ENCODE results near the gene ITGB6. TPM values are rescaled to one million over a fixed set of nuclear protein-coding genes. Genes with fewer than 3 reads are reported as not detected.

The ITGB6 gene
- total and polyA plus RNA-seq, 2 donors from 2014 or later, result 13.4 to 302 TPM

DNA sequence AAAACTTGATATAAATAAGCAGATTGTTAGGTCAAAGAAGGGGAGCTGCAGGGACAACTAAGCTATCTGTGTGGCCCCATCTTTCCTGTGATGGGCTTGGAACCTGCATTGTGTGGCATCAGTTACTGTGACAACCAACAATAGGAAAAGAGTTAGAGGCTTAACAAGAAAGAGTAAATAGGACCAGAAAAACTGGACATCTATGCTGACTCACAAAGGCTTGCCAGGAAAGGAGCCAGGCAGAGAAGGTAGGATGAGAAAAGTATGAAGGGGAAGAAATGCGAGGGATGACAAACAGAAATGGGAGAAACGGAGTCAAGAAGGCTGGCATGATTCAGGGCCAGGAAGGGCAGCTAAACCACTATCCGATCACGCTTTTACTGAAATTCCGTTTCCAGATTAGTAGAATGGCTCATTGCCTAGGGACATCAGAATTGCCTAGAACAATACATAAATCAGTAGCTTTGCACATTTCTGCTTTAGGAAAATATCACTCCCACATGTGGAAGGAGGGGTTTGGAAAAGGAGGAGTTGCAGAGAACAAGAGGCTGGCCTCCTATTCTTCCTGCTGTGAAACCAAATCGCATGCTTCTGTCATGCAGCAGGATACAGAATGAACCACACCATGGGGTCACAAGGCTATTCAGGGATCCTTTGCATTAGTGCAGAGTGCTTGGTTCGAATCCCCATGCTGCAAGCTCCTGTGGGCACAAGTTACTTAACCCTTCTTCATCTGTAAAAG lies 144.9 kb downstream of the ITGB6 start:
- Histone ChIP-seq H3K4me1 (ENCODE audit: control insufficient read depth in 2 of 3, insufficient read depth in 2 of 3, low read depth in 1 of 3, low read length in 3 of 3) (peaks cover 0 to 6% (median 4%) of the 10 kb centered on the region in 3 donors), H3K27me3 (ENCODE audit: control insufficient read depth, insufficient read depth, low read length) (no peaks in the 10 kb centered on the region), H3K9me3 (ENCODE audit: control insufficient read depth in 2 of 3, insufficient read depth in 1 of 3, low read length in 3 of 3) (no peaks in the 10 kb centered on the region), H3K36me3 (ENCODE audit: control insufficient read depth in 2 of 3, insufficient read depth in 3 of 3, low read length in 3 of 3) (no peaks in the 10 kb centered on the region), H3K9ac (ENCODE audit: low read length in 3 of 3) (no peak overlapping the region), H3K27ac (ENCODE audit: low read depth in 2 of 2, low read length in 2 of 2) (no peak overlapping the region), H3K4me3 (ENCODE audit: low read length in 3 of 3) (no peak overlapping the region)
- TF ChIP-seq, protein P1, sequence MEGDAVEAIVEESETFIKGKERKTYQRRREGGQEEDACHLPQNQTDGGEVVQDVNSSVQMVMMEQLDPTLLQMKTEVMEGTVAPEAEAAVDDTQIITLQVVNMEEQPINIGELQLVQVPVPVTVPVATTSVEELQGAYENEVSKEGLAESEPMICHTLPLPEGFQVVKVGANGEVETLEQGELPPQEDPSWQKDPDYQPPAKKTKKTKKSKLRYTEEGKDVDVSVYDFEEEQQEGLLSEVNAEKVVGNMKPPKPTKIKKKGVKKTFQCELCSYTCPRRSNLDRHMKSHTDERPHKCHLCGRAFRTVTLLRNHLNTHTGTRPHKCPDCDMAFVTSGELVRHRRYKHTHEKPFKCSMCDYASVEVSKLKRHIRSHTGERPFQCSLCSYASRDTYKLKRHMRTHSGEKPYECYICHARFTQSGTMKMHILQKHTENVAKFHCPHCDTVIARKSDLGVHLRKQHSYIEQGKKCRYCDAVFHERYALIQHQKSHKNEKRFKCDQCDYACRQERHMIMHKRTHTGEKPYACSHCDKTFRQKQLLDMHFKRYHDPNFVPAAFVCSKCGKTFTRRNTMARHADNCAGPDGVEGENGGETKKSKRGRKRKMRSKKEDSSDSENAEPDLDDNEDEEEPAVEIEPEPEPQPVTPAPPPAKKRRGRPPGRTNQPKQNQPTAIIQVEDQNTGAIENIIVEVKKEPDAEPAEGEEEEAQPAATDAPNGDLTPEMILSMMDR (IDR thresholded peaks at IDR 0.05; ENCODE audit: borderline replicate concordance, extremely low read depth, insufficient read depth), result no peak
- intact Hi-C loops (cut with DNase I), result no loop called here
- FAIRE-seq (no peak), DNase-seq (peak in 3 of 5 donors; percentile 41 to 86 (median 74))

DNA sequence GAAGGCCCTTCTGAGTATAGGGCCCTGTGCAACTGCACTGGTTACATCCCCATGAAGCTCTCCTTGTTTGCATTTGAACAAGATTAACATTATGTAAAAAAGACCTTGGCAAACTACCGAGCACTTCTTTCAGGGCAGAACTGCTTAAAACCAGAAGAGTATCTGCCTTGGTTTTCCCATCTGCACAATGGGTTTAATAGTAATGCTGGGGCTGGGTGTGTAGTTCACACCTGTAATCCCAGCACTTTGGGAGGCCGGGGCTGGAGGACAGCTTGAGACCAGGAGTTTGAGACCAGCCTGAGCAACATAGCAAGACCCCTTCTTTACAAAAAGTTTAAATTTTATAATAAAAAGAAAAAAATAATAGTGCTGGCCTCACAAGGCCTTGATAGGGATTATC lies 146.1 kb downstream of the ITGB6 start:
- H3K4me1 ChIP-seq (ENCODE audit: control insufficient read depth in 2 of 3, insufficient read depth in 2 of 3, low read depth in 1 of 3, low read length in 3 of 3), result peaks cover 0 to 6% (median 4%) of the 10 kb centered on the region in 3 donors
- H3K27me3 ChIP-seq (ENCODE audit: control insufficient read depth, insufficient read depth, low read length), result no peaks in the 10 kb centered on the region
- no peaks in the 10 kb centered on the region for H3K36me3 ChIP-seq (ENCODE audit: control insufficient read depth in 2 of 3, insufficient read depth in 3 of 3, low read length in 3 of 3)
- intact Hi-C loops (cut with DNase I), result no loop called here
- TF ChIP-seq, protein P1 (IDR thresholded peaks at IDR 0.05; ENCODE audit: borderline replicate concordance, extremely low read depth, insufficient read depth), result no peak
- H3K4me3 ChIP-seq (ENCODE audit: low read length in 3 of 3), result no peak overlapping the region
- DNase-seq (no peak), FAIRE-seq (no peak)
- H3K9ac ChIP-seq (ENCODE audit: low read length in 3 of 3), result no peak overlapping the region
- no peaks in the 10 kb centered on the region for H3K9me3 ChIP-seq (ENCODE audit: control insufficient read depth in 2 of 3, insufficient read depth in 1 of 3, low read length in 3 of 3)
- no peak overlapping the region for H3K27ac ChIP-seq (ENCODE audit: low read depth in 2 of 2, low read length in 2 of 2)

DNA sequence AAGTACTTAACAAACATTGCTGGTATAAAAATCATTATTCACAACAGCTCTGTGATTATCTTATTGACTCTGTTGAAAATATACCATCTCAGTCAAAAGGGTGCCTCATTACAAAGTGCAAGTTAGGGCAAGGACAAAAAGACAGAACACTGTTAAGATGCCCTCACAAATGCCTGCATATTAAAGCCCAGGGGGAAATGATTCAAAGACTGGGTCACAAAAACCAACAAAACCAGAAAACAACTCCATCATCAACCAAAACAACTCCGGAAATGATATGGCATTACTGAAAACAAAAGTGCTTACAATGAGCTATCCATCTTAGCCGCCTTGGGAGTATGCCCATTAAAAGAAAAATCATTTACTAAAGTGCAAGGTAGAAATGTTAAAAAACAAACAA lies 147.5 kb downstream of the ITGB6 start:
- H3K4me3 ChIP-seq (ENCODE audit: low read length in 3 of 3), result no peak overlapping the region
- H3K27me3 ChIP-seq (ENCODE audit: control insufficient read depth, insufficient read depth, low read length), result no peaks in the 10 kb centered on the region
- no peak overlapping the region for H3K9ac ChIP-seq (ENCODE audit: low read length in 3 of 3)
- no peaks in the 10 kb centered on the region for H3K36me3 ChIP-seq (ENCODE audit: control insufficient read depth in 2 of 3, insufficient read depth in 3 of 3, low read length in 3 of 3)
- TF ChIP-seq, protein P1 (IDR thresholded peaks at IDR 0.05; ENCODE audit: borderline replicate concordance, extremely low read depth, insufficient read depth), result no peak
- DNase-seq, result no peak
- H3K9me3 ChIP-seq (ENCODE audit: control insufficient read depth in 2 of 3, insufficient read depth in 1 of 3, low read length in 3 of 3), result no peaks in the 10 kb centered on the region
- no peak for FAIRE-seq
- H3K27ac ChIP-seq (ENCODE audit: low read depth in 2 of 2, low read length in 2 of 2), result no peak overlapping the region
- H3K4me1 ChIP-seq (ENCODE audit: control insufficient read depth in 2 of 3, insufficient read depth in 2 of 3, low read depth in 1 of 3, low read length in 3 of 3), result peaks cover 0 to 6% (median 4%) of the 10 kb centered on the region in 3 donors
- intact Hi-C loops (cut with DNase I), result no loop called here

Measured in kidney (tissue), 14 donors.